Fibroblast of villous mesenchyme (primary cell): ENCODE measurements around the gene RXRA. TPM values are rescaled to one million over a fixed set of nuclear protein-coding genes. Genes with fewer than 3 reads are reported as not detected.

Source experiments
- DNase-seq: peaks from one replicate; pipeline ENCODE4 v3.0.0-alpha.2; 2010; ENCODE audit warnings: low read depth
- H3K4me3 ChIP-seq: 2 replicates; pipeline ENCODE4 v1.5.1; 2011; ENCODE audit warnings: low read depth, mild to moderate bottlenecking, low read length
- total RNA-seq: library from RNA; depleted of rRNA; stranded (reverse); fragments of >200 nt; gene quantifications from 2 replicates; pipeline ENCODE4 v1.2.3, GENCODE V29; 2012
- TF ChIP-seq, protein P1 (sequence below): IDR thresholded peaks from 2 replicates; pipeline ENCODE4 v1.5.1; 2012; ENCODE audit warnings: low read depth, mild to moderate bottlenecking, low read length; ENCODE audit not compliant: insufficient read depth

RXRA gene
- total RNA-seq, 1 donor = 16.0 TPM

DNA sequence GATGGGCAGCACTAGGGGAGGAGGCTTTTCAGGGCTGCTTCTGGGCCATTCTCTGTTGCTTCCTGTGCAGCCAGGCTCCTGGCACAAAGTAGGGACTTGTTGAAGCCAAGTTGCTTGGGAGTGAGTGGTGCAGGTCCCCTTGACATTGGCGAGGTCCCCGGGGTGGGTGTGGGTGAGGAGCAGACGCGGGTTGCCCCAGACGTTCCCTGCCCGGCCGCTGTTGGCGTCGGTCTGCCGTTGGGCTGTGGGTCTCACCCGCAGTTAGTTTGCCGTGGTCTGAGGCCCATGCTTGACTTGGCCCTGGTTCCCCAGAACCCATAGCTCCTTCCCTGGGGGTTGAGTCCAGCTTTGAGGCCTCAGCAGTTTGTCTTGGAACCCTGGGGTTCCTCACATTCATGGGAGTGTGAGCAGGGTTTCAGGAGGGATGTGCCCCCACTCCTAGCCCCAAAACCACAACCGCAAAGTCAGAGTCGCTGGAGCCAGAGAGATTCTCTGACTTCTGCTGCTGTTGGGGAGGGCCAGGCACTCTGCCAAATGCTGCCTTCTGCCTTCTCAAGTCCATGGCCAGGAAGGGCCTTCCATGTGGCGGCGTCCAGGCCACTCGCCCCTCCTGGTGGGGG lies 77.5 kb downstream of the RXRA start:
- H3K4me3 ChIP-seq = no peak overlapping the region
- TF ChIP-seq, protein P1, sequence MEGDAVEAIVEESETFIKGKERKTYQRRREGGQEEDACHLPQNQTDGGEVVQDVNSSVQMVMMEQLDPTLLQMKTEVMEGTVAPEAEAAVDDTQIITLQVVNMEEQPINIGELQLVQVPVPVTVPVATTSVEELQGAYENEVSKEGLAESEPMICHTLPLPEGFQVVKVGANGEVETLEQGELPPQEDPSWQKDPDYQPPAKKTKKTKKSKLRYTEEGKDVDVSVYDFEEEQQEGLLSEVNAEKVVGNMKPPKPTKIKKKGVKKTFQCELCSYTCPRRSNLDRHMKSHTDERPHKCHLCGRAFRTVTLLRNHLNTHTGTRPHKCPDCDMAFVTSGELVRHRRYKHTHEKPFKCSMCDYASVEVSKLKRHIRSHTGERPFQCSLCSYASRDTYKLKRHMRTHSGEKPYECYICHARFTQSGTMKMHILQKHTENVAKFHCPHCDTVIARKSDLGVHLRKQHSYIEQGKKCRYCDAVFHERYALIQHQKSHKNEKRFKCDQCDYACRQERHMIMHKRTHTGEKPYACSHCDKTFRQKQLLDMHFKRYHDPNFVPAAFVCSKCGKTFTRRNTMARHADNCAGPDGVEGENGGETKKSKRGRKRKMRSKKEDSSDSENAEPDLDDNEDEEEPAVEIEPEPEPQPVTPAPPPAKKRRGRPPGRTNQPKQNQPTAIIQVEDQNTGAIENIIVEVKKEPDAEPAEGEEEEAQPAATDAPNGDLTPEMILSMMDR = no peak
- DNase-seq = peak; percentile 72

DNA sequence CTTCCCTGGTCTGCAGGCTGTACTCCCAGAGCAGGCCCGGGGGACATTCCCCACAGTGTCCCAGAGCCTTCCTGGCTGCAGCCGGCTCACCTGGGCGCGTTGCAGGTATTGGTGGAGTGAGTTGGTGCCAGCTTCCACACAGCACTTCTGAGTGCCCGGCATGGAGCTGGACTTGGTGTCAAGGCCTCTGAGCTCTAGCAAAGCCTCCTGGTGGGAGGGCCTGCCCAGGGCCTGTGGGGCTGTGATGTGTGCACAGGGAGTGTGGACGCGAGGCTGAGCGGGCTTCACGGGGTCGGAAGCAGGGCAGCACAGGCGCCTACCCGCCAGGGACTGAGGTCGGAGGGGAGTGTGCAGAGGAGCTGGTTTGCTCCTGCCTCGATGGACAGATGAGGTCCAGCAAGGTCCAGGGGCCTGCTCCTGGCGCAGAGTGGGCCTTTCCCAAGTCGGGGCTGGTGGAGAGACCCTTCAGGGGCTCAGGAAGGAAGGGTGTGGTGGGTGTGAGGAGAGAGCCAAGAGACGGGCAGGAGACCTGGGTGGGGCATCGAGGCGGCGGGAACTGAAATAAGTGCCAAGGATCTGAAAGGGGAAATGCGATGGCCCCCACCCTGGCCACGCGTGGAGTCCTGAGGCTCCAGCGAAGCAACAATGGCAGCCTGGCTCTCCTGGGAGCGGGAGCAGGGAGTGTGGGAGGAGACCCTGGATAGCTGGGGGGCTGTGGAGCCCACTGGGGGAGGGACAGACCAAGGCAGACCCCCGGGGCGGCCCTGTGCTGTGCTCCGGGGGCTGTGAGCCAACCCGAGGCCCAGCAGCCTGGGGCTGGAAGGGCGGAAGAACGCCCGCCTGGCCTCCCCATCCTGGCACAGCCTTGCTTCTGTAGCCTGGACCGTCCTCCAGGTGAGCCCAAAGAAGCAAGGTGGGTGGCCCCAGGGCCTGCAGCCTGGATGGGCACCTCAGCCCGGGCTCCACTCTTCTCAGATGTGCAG lies 78.4 kb downstream of the RXRA start:
- no peak for DNase-seq
- TF ChIP-seq, protein P1 = no peak
- H3K4me3 ChIP-seq = no peak overlapping the region

DNA sequence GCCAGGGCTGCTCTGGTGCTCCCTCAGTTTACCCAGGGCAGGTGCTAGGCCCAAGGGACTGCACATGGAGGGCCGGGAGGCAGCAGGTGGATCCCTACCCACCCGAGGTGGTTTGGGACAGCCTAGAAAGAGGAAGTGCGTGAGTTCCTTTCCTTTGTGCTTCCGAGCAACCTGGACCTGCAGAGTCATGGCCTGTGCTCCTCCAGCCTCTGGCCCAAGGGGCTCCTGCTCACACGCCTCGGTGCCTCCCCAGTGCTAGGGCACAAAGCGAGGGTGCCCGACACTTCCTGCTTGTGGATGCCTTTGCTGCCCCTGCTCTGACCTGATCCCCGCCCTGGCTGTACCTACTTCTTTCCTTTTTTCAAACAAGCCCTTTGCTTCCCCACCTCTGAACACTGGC lies 79.3 kb downstream of the RXRA start:
- H3K4me3 ChIP-seq = no peak overlapping the region
- TF ChIP-seq, protein P1 = no peak
- DNase-seq = no peak

DNA sequence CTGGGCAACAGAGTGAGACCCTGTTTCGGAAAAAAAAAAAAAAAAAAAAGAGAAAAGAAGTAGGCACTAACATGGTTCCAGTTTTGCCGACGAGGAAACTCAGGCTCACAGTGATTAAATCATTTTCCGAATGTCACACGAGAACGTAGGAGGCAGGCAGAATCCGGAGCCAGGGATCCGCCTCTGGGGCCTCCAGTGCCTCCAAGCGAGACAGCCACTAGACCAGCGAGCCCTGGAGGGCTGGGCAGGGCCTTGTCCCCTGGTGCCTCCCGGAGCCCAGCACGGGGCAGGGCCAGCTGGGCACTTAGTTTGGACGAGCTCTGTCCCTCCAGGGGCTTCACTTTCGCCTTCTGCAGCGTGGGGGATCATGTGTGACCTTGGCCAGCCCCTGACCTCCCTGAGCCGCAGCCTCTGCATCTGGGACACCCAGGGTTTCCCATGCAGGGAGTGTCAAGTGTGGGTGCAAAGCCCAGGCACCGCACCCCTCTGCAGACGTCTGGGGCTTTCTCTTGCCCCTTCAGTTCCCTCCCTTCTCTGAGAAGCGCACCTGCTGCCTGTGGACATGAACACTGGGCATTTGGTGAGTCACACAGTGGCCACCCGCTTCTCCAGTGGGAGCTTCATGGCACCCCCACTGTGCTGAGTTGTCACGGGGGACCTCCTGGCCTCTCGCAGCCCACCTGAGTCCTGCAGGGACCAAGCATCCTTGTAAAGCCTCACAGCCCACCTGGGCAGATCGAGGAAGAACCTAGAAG lies 80.3 kb downstream of the RXRA start:
- peak; percentile 16 for DNase-seq
- TF ChIP-seq, protein P1 = no peak

DNA sequence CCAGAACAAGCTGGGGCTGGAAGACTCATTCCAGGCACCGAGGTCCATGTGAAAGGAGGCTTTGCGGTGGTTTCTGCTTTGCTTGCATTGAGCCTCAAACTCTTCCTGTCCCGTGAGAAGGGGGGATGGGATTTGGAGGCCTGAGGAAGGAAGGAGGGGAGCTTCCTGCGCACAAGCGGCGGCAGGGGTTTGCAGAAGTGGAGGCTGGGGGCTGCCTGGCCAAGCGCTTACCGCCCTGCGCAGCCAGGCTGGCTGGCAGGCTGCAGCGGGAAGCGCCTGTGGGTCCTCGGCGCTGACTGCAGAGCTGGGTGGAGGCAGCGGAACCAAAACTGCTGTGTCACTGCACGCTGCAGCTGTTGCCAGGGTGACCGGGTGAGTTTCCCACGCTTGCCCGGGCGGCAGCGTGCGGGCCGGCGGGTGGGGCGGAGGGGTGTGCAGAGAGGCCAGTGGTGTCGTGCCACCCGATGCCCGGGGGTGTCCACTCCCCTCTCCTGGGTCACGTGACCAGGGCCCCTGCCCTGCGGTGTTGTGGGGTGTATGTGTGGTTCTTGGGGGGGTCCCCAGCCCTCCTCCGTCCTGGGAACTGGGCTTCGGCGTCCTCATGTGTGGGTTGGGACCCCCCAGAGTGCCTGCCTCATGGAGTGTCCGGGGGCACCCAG lies 81.0 kb downstream of the RXRA start:
- peak overlapping the region; percentile 38 for H3K4me3 ChIP-seq
- TF ChIP-seq, protein P1 = no peak
- peak; percentile 94 for DNase-seq

More for the DNA sequence above, 80.3 kb downstream of the RXRA start:
- peak overlapping the region; percentile 38 for H3K4me3 ChIP-seq

DNA sequence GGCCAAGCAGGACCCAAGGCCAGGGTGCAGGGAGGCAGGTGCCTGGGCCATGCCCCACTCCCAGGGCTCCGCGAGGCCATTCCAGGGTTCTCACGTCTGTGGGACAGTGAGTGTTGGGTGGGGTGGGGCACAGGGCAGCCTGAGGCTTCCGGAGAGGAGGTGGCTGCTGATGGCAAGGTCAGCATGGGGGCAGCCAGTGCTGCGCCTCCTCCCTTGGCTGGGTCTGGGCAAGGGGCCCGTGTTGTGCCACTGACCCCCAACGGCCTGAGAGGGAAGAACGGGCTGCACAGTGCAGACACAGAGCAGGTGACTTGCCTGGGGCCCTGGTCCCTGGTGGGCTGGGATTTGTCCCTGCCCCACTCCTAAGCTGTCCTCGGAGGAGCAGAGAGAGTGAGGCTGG lies 82.1 kb downstream of the RXRA start:
- no peak overlapping the region for H3K4me3 ChIP-seq
- TF ChIP-seq, protein P1 = no peak
- no peak for DNase-seq
